ES-I3 (cell line): Measurements from ENCODE around the gene NAA25.
A peak's percentile ranks its signal among the peaks of the same experiment; 100 is the strongest.

Experiments
- H3K36me3 ChIP-seq: 2 replicates; pipeline ENCODE4 v1.6.1; 2013; ENCODE audit warnings: mild to moderate bottlenecking, low read length, control low read depth, moderate library complexity; ENCODE audit not compliant: insufficient read depth
- H3K4me1 ChIP-seq: 2 replicates; pipeline ENCODE4 v1.6.1; 2013; ENCODE audit warnings: mild to moderate bottlenecking, control low read depth, low read length; ENCODE audit not compliant: insufficient read depth
- H3K9ac ChIP-seq: 2 replicates; pipeline ENCODE4 v1.6.1; 2013; ENCODE audit warnings: low read depth, mild to moderate bottlenecking, low read length, moderate library complexity
- H3K9me3 ChIP-seq: 2 replicates; pipeline ENCODE4 v1.6.1; 2013; ENCODE audit warnings: mild to moderate bottlenecking, low read length, moderate library complexity; ENCODE audit not compliant: control insufficient read depth, insufficient read depth

The NAA25 gene

GRCh38 chr12:112108202-112109079, at the start of gene NAA25:
TSS of gene NAA25 (minus strand) at chr12:112108783. CDS start at chr12:112108773, 10 bp downstream.
- Histone ChIP-seq H3K9me3 (no peaks in the 10 kb centered on the region), H3K4me1 (peaks cover 43% of the 10 kb centered on the region), H3K36me3 (peaks cover 5% of the 10 kb centered on the region; the same call in 1 of the 2 replicates), H3K9ac (peak within 1 kb of the TSS; percentile 78)

- peaks cover 22% of the 10 kb centered on the region for H3K36me3 ChIP-seq
- no peaks in the 10 kb centered on the region for H3K4me1 ChIP-seq
- H3K9ac ChIP-seq = no peak overlapping the region
- H3K9me3 ChIP-seq = no peaks in the 10 kb centered on the region
These were observed 45.3 kb upstream of the NAA25 start for GRCh38 chr12:112153893-112154219.

- Histone ChIP-seq H3K9ac (no peak overlapping the region), H3K9me3 (no peaks in the 10 kb centered on the region), H3K36me3 (peaks cover 25% of the 10 kb centered on the region), H3K4me1 (no peaks in the 10 kb centered on the region)
These were observed 44.8 kb upstream of the NAA25 start for GRCh38 chr12:112153181-112153892.

- H3K4me1 ChIP-seq = no peaks in the 10 kb centered on the region
- H3K9me3 ChIP-seq = no peaks in the 10 kb centered on the region
- no peak overlapping the region for H3K9ac ChIP-seq
- H3K36me3 ChIP-seq = peaks cover 32% of the 10 kb centered on the region
These were observed 43.4 kb upstream of the NAA25 start for GRCh38 chr12:112151766-112152541.

GRCh38 chr12:112149596-112149995, 41.0 kb upstream of the NAA25 start:
- H3K9ac ChIP-seq = no peak overlapping the region
- peaks cover 35% of the 10 kb centered on the region for H3K36me3 ChIP-seq
- no peaks in the 10 kb centered on the region for H3K9me3 ChIP-seq
- no peaks in the 10 kb centered on the region for H3K4me1 ChIP-seq

GRCh38 chr12:112148031-112148513, 39.5 kb upstream of the NAA25 start:
- peaks cover 35% of the 10 kb centered on the region for H3K36me3 ChIP-seq
- no peaks in the 10 kb centered on the region for H3K9me3 ChIP-seq
- H3K4me1 ChIP-seq = no peaks in the 10 kb centered on the region
- no peak overlapping the region for H3K9ac ChIP-seq

- no peak overlapping the region for H3K9ac ChIP-seq
- H3K9me3 ChIP-seq = no peaks in the 10 kb centered on the region
- peaks cover 29% of the 10 kb centered on the region for H3K36me3 ChIP-seq
- H3K4me1 ChIP-seq = no peaks in the 10 kb centered on the region
These were observed 37.5 kb upstream of the NAA25 start for GRCh38 chr12:112146123-112146522.

- no peaks in the 10 kb centered on the region for H3K4me1 ChIP-seq
- H3K9ac ChIP-seq = no peak overlapping the region
- peaks cover 10% of the 10 kb centered on the region; the same call in 1 of the 2 replicates for H3K36me3 ChIP-seq
- H3K9me3 ChIP-seq = no peaks in the 10 kb centered on the region
These were observed 32.1 kb upstream of the NAA25 start for GRCh38 chr12:112140728-112141127.

- Histone ChIP-seq H3K9me3 (no peaks in the 10 kb centered on the region), H3K9ac (no peak overlapping the region), H3K36me3 (peaks cover 7% of the 10 kb centered on the region), H3K4me1 (no peaks in the 10 kb centered on the region)
These were observed 26.1 kb upstream of the NAA25 start for GRCh38 chr12:112134731-112135130.

- no peak overlapping the region for H3K9ac ChIP-seq
- H3K4me1 ChIP-seq = no peaks in the 10 kb centered on the region
- H3K36me3 ChIP-seq = peaks cover 4% of the 10 kb centered on the region; the same call in 1 of the 2 replicates
- no peaks in the 10 kb centered on the region for H3K9me3 ChIP-seq
These were observed 24.8 kb upstream of the NAA25 start for GRCh38 chr12:112133418-112133817.

- no peaks in the 10 kb centered on the region for H3K9me3 ChIP-seq
- H3K4me1 ChIP-seq = no peaks in the 10 kb centered on the region
- H3K9ac ChIP-seq = no peak overlapping the region
- peaks cover 2% of the 10 kb centered on the region; the same call in 1 of the 2 replicates for H3K36me3 ChIP-seq
These were observed 23.1 kb upstream of the NAA25 start for GRCh38 chr12:112131686-112132085.

- Histone ChIP-seq H3K9me3 (no peaks in the 10 kb centered on the region), H3K9ac (no peak overlapping the region), H3K36me3 (peaks cover 2% of the 10 kb centered on the region; the same call in 1 of the 2 replicates), H3K4me1 (no peaks in the 10 kb centered on the region)
These were observed 21.9 kb upstream of the NAA25 start for GRCh38 chr12:112130441-112130998.

- H3K4me1 ChIP-seq = peaks cover 2% of the 10 kb centered on the region
- no peaks in the 10 kb centered on the region for H3K9me3 ChIP-seq
- no peak overlapping the region for H3K9ac ChIP-seq
- no peaks in the 10 kb centered on the region for H3K36me3 ChIP-seq
These were observed 18.3 kb upstream of the NAA25 start for GRCh38 chr12:112126911-112127310.

GRCh38 chr12:112126000-112126438, 17.4 kb upstream of the NAA25 start:
- H3K9me3 ChIP-seq = no peaks in the 10 kb centered on the region
- peak overlapping the region; percentile 78; the same call in 1 of the 2 replicates for H3K9ac ChIP-seq
- no peaks in the 10 kb centered on the region for H3K36me3 ChIP-seq
- peaks cover 4% of the 10 kb centered on the region for H3K4me1 ChIP-seq
